ENCODE data around the gene PLXDC2.

Gene PLXDC2

GRCh38 chr10:20257422-20257821 lies 441.2 kb downstream of the PLXDC2 start:
- no peak for DNase-seq (ENCODE audit: low read depth)
- TF ChIP-seq, protein P1, sequence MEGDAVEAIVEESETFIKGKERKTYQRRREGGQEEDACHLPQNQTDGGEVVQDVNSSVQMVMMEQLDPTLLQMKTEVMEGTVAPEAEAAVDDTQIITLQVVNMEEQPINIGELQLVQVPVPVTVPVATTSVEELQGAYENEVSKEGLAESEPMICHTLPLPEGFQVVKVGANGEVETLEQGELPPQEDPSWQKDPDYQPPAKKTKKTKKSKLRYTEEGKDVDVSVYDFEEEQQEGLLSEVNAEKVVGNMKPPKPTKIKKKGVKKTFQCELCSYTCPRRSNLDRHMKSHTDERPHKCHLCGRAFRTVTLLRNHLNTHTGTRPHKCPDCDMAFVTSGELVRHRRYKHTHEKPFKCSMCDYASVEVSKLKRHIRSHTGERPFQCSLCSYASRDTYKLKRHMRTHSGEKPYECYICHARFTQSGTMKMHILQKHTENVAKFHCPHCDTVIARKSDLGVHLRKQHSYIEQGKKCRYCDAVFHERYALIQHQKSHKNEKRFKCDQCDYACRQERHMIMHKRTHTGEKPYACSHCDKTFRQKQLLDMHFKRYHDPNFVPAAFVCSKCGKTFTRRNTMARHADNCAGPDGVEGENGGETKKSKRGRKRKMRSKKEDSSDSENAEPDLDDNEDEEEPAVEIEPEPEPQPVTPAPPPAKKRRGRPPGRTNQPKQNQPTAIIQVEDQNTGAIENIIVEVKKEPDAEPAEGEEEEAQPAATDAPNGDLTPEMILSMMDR (IDR thresholded peaks at IDR 0.05; ENCODE audit: control insufficient read depth, insufficient read depth, low read depth, low read length, missing control alignments), result no peak

GRCh38 chr10:20265146-20265545 lies 448.9 kb downstream of the PLXDC2 start:
- TF ChIP-seq, protein P1 (IDR thresholded peaks at IDR 0.05; ENCODE audit: control insufficient read depth, insufficient read depth, low read depth, low read length, missing control alignments), result no peak
- H3K4me3 ChIP-seq (ENCODE audit: control insufficient read depth, low read depth, low read length), result no peak overlapping the region
- no peak for DNase-seq (ENCODE audit: low read depth)

More at GRCh38 chr10:20257422-20257821, 441.2 kb downstream of the PLXDC2 start:
- H3K4me3 ChIP-seq (ENCODE audit: control insufficient read depth, low read depth, low read length), result no peak overlapping the region

DNA sequence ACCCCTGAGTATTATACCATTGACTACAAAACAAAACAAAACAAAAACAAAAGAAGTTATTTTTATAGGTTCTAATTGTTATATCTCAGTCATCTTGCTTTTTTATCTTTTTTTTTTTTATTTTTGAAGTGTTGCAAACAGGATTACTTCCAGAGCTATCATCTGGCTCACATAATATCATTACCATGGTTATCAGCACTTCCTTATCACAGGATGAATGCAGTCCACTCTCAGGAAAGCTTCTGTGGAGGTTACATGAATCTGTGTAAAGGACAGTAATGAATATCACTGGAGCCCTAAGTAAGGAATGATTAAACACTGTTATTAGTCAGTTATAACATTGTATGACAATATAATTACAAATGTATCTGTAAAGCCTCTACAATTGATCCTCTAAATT lies 451.5 kb downstream of the PLXDC2 start:
- H3K4me3 ChIP-seq (ENCODE audit: control insufficient read depth, low read depth, low read length), result no peak overlapping the region
- no peak for DNase-seq (ENCODE audit: low read depth)
- TF ChIP-seq, protein P1 (IDR thresholded peaks at IDR 0.05; ENCODE audit: control insufficient read depth, insufficient read depth, low read depth, low read length, missing control alignments), result no peak

DNA sequence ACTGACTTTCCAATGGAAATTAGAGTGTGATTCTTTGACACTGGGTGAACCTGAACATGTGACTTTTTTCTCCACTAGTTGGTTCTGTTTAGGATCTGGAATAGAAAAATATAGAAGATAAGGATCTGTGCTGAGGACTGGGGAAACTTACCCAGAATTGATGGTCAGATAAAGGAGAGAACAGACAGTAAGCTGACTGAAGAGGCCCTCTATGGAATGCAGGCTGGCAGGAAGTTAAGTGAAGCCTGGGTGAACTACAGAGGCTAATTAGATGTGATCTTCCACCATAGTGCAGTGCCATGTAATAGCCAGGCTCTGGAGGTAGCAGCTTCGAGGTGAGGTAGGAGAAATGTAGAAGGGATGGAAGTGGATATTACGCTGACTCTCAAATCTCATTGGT lies 455.3 kb downstream of the PLXDC2 start:
- DNase-seq (ENCODE audit: low read depth), result no peak
- no peak overlapping the region for H3K4me3 ChIP-seq (ENCODE audit: control insufficient read depth, low read depth, low read length)
- TF ChIP-seq, protein P1 (IDR thresholded peaks at IDR 0.05; ENCODE audit: control insufficient read depth, insufficient read depth, low read depth, low read length, missing control alignments), result no peak

DNA sequence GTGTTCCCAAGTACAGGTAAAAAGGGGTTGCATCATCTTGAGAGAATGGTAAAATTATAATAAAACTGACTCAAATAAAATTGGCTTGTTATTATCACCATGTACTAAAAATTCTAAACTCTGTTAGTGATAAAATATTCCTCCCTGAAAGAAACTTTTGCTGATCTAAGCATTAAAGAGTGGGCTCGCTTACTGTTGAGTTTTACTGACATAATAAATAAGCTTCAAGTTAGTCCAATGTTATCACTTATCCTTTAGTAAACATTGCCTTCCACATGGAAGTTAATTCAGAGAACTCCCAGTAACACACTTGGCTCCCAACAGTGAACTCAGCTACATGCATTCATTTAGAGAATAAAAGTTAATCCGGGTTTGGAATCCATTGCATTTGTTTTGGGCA lies 456.4 kb downstream of the PLXDC2 start:
- TF ChIP-seq, protein P1 (IDR thresholded peaks at IDR 0.05; ENCODE audit: control insufficient read depth, insufficient read depth, low read depth, low read length, missing control alignments), result no peak
- H3K4me3 ChIP-seq (ENCODE audit: control insufficient read depth, low read depth, low read length), result no peak overlapping the region
- DNase-seq (ENCODE audit: low read depth), result no peak

DNA sequence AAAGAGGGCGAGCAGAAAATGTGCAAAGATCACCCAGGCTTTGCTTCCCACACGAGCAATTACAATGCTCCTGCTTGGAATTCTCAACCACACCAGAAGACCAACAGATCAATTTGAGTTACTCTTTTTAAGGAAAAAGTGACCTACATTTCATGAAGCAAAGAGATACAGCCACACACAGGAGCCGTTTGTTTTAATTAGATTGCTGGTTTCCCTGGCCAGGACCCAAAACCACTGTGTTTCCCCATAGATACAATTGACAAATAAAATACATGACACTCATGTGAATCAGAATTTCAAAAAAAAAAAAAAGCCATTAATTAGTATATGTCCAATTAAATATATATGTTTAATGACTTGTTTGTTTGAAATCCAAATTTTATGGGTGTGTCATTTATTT lies 458.3 kb downstream of the PLXDC2 start:
- H3K4me3 ChIP-seq (ENCODE audit: control insufficient read depth, low read depth, low read length), result no peak overlapping the region
- DNase-seq (ENCODE audit: low read depth), result no peak
- TF ChIP-seq, protein P1 (IDR thresholded peaks at IDR 0.05; ENCODE audit: control insufficient read depth, insufficient read depth, low read depth, low read length, missing control alignments), result no peak
